ENCODE measurements around the gene KMT2D.

The KMT2D gene

GRCh38 chr12:49020441-49020840 is 40.2 kb downstream of the KMT2D start:
- TF ChIP-seq CTCF (IDR thresholded peaks at IDR 0.05; ENCODE audit: low read depth, low read length) = no peak
- no peak overlapping the region for H3K4me3 ChIP-seq (replicated peaks in 1 of 2; ENCODE audit: low read depth in 2 of 2, low read length in 2 of 2)
- no peak for DNase-seq (ENCODE audit: low read depth in 2 of 2)

GRCh38 chr12:49019443-49020324 is 40.9 kb downstream of the KMT2D start:
- peak; percentile 34 to 37 for DNase-seq (ENCODE audit: low read depth in 2 of 2)

GRCh38 chr12:49019120-49019430 is 41.5 kb downstream of the KMT2D start:
- no peak for DNase-seq (ENCODE audit: low read depth in 2 of 2)
- H3K4me3 ChIP-seq (replicated peaks in 1 of 2; ENCODE audit: low read depth in 2 of 2, low read length in 2 of 2) = peak overlapping the region; percentile 75 to 93
- no peak for TF ChIP-seq CTCF (IDR thresholded peaks at IDR 0.05; ENCODE audit: low read depth, low read length)

More at GRCh38 chr12:49019443-49020324, 40.9 kb downstream of the KMT2D start:
- no peak overlapping the region for H3K4me3 ChIP-seq (replicated peaks in 1 of 2; ENCODE audit: low read depth in 2 of 2, low read length in 2 of 2)
- peak; percentile 40 for TF ChIP-seq CTCF (IDR thresholded peaks at IDR 0.05; ENCODE audit: low read depth, low read length)

GRCh38 chr12:49018261-49019119 is 42.1 kb downstream of the KMT2D start, which contains the start of gene PRKAG1:
TSS of gene PRKAG1 (minus strand) at chr12:49018776. CDS start at chr12:49018740, 36 bp downstream.
- peak within 1 kb of the TSS; percentile 75 to 93 for H3K4me3 ChIP-seq (replicated peaks in 1 of 2; ENCODE audit: low read depth in 2 of 2, low read length in 2 of 2)
- DNase-seq (ENCODE audit: low read depth in 2 of 2) = peak; percentile 98 to 99
- TF ChIP-seq CTCF (IDR thresholded peaks at IDR 0.05; ENCODE audit: low read depth, low read length) = peak; percentile 51

- H3K4me3 ChIP-seq (replicated peaks in 1 of 2; ENCODE audit: low read depth in 2 of 2, low read length in 2 of 2) = peak overlapping the region; percentile 75 to 93
- DNase-seq (ENCODE audit: low read depth in 2 of 2) = peak; percentile 64 to 69
- peak; percentile 29 for TF ChIP-seq CTCF (IDR thresholded peaks at IDR 0.05; ENCODE audit: low read depth, low read length)
Observed at GRCh38 chr12:49017891-49018260, 42.7 kb downstream of the KMT2D start.

GRCh38 chr12:49015196-49015595 is 45.4 kb downstream of the KMT2D start:
- H3K4me3 ChIP-seq (replicated peaks in 1 of 2; ENCODE audit: low read depth in 2 of 2, low read length in 2 of 2) = no peak overlapping the region
- DNase-seq (ENCODE audit: low read depth in 2 of 2) = no peak
- no peak for TF ChIP-seq CTCF (IDR thresholded peaks at IDR 0.05; ENCODE audit: low read depth, low read length)
